HG03108 (cell line): ENCODE data around the gene KIF1B.
A peak's percentile ranks its signal among the peaks of the same experiment; 100 is the strongest.
"Not testable (repeated sequence)": the region's sequence is repeated elsewhere in the genome, so short reads cannot be mapped to it uniquely, and the experiment has no call there.

Experiments
- ATAC-seq: cut with Tn5 transposase; IDR thresholded peaks from one replicate; pipeline ENCODE4 v1.9.1; 2021; ENCODE audit warnings: moderate library complexity; ENCODE audit not compliant: unreplicated experiment

The KIF1B gene

DNA sequence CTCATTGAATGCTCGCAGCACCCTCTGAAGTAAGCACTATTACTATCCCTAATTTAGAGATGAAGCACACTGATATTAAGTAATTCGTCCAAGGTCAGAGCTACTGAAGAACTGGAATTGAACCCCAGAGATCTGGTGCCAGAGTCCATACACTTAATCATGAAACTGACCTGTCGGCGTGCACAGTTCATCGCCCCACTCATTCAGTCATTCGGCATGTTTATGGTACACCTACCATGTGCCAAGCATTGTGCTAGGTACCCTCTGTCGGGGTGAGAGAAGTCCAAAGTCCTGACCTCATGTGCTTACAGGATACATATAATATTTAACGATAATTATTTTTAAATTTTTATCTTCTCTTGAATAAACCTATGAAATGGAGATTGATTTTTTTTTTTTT lies 214.3 kb downstream of the KIF1B start:
- no peak for ATAC-seq

GRCh38 chr1:10425826-10426534 lies 215.6 kb downstream of the KIF1B start:
- not testable (repeated sequence) for ATAC-seq

DNA sequence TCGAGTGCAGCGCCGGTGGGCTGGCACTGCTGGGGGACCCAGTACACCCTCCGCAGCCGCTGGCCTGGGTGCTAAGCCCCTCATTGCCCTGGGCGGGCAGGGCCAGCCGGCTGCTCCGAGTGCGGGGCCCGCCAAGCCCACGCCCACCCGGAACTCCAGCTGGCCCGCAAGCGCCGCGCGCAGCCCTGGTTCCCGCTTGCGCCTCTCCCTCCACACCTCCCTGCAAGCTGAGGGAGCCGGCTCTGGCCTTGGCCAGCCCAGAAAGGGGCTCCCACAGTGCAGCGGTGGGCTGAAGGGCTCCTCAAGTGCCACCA lies 216.1 kb downstream of the KIF1B start:
- ATAC-seq, result not testable (repeated sequence)

DNA sequence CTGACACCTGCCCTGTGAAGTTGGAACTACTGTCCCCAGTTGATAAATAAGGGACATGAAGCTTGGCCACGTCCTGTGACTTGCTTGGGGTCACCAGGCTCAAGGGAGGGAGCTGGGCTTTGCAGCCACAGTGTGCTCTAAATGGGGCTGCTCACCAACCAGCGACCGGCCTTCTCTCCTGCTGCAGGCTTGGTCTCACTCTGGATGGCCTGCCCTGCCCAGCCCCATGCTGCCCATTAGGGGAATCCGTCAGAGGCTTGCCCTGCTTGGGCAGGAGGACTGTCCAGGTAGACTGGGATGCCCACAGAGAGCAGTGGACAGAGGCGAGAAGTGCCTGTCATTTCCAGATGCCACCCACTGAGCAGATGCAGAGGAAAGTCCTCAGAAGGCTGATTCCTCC lies 218.6 kb downstream of the KIF1B start:
- no peak for ATAC-seq

DNA sequence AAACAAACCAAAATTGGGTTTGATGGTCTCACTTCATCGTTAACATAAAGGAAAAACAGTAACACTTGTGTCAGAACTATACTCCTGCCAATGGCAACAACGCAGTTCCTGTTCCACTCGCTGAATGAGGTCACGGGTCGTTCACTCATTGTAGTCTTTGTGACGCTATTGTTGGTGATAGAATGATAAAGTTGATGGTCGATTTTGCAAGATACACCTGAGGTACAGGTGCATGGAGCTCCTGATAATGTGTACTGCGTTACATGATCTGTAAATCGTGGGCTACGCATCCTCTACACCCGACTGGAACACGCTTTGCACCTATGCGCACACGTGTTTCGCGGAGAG lies 219.5 kb downstream of the KIF1B start:
- ATAC-seq, result no peak

GRCh38 chr1:10430216-10431069 lies 220.1 kb downstream of the KIF1B start, which contains the start of gene CENPS:
Gene CENPS, plus strand, starts transcription at chr1:10430433. Its CDS starts 85 bp downstream, at chr1:10430518.
- ATAC-seq, result peak; percentile 77
